K562 (cell line): Measurements from ENCODE around the gene OXNAD1. TPM values are rescaled to one million over a fixed set of nuclear protein-coding genes. Genes with fewer than 3 reads are reported as not detected.

ENCODE experiments used
- ATAC-seq: fragments of 200-7000 bp; cut with Tn5 transposase; 3 replicates; pipeline ENCODE4 v1.9.1; 2020; ENCODE audit warnings: moderate library complexity
- BruUV-seq: library from RNA; stranded (reverse); fragments of 400-500 nt; replicated peaks from 2 replicates; lab custom pipeline; 2021; lab: Mats Ljungman, UMichigan
- CTCF ChIA-PET: fragments of 300-600 bp; formaldehyde crosslinking; extraction: SDS; loops from one replicate; lab custom pipeline; 2021; ENCODE audit warnings: low intra/inter-chr PET ratio; lab: Yijun Ruan, JAX
- POLR2A ChIA-PET: fragments of 300-600, 350-650 bp; sonication (Branson Sonifier 250); formaldehyde crosslinking; extraction: SDS; loops from one replicate; lab custom pipeline; 2021; ENCODE audit warnings: antibody characterized with exemption, inconsistent platforms; lab: Yijun Ruan, JAX
- DNase-seq, 4 experiments: peaks; one replicate each; pipeline versions ENCODE4 v3.0.0 to v3.0.0-alpha.2; 2011 to 2018; ENCODE audit warnings: low spot score in 3 of 4, mixed read lengths in 3 of 4; ENCODE audit errors: extremely low read depth in 1 of 4
- FAIRE-seq: peaks from 2 replicates; lab custom pipeline; 2011; peaks lifted over from hg19 to GRCh38; lab: Jason Lieb, UNC
- H2AFZ ChIP-seq: 2 replicates; pipeline ENCODE4 v1.6.0; 2011; ENCODE audit warnings: low read depth, low read length, control low read depth, inconsistent platforms
- H3K27ac ChIP-seq: fragments of 200-600 bp; 3 replicates; pipeline ENCODE4 v1.8.0; 2011; ENCODE audit warnings: low read depth, mild to moderate bottlenecking, control low read depth, inconsistent platforms, low read length, moderate library complexity, mixed read lengths; ENCODE audit errors: extremely low read depth
- H3K27me3 ChIP-seq, 2 experiments: fragments of 300-600 bp in 1 of 2; 2 replicates in 1 of 2; 3 replicates in 1 of 2; pipeline versions ENCODE4 v1.6.0 to v1.8.0; 2011; ENCODE audit warnings: inconsistent platforms in 2 of 2, low read length in 2 of 2, mild to moderate bottlenecking in 1 of 2, mixed read lengths in 1 of 2, moderate library complexity in 1 of 2; ENCODE audit not compliant: control insufficient read depth in 2 of 2, insufficient read depth in 2 of 2
- H3K36me3 ChIP-seq: fragments of 300-600 bp; 3 replicates; pipeline ENCODE4 v1.8.0; 2011; ENCODE audit warnings: mild to moderate bottlenecking, low read length, inconsistent platforms; ENCODE audit not compliant: control insufficient read depth, insufficient read depth
- H3K4me1 ChIP-seq, 2 experiments: fragments of 200-600 bp in 1 of 2; replicated peaks in 1 of 2; 2 replicates in 1 of 2; 3 replicates in 1 of 2; pipeline versions ENCODE4 v1.5.1 to v1.8.0; 2011; ENCODE audit warnings: inconsistent platforms in 2 of 2, low read length in 2 of 2, mild to moderate bottlenecking in 1 of 2, mixed read lengths in 1 of 2, moderate library complexity in 1 of 2; ENCODE audit not compliant: control insufficient read depth in 2 of 2, insufficient read depth in 2 of 2
- H3K4me2 ChIP-seq: 2 replicates; pipeline ENCODE4 v1.6.1; 2011; ENCODE audit warnings: low read length, control low read depth, inconsistent platforms, mixed read lengths; ENCODE audit not compliant: insufficient read depth
- H3K4me3 ChIP-seq: fragments of 200-600 bp; sonication (generic), shearing (Covaris generic); 2 replicates; pipeline ENCODE4 v1.5.1; 2016; ENCODE audit warnings: control low read depth, inconsistent platforms
- H3K79me2 ChIP-seq: fragments of 200-600 bp; 3 replicates; pipeline ENCODE4 v1.8.0; 2011; ENCODE audit warnings: low read length, inconsistent platforms; ENCODE audit not compliant: control insufficient read depth, insufficient read depth
- H3K9ac ChIP-seq, 2 experiments: 2 replicates each; pipeline versions ENCODE4 v1.6.0 to v1.6.1; 2011; ENCODE audit warnings: low read depth in 2 of 2, low read length in 2 of 2, control low read depth in 1 of 2, inconsistent platforms in 1 of 2, mild to moderate bottlenecking in 1 of 2, mixed read lengths in 1 of 2; ENCODE audit not compliant: insufficient read depth in 1 of 2
- H3K9me1 ChIP-seq: one replicate; pipeline ENCODE4 v1.6.0; 2011; ENCODE audit warnings: inconsistent platforms, mild to moderate bottlenecking, low read length, moderate library complexity; ENCODE audit not compliant: control insufficient read depth, insufficient read depth
- H3K9me3 ChIP-seq: replicated peaks from 2 replicates; pipeline ENCODE4 v1.5.1; 2011; ENCODE audit warnings: low read depth, low read length, inconsistent platforms; ENCODE audit not compliant: control insufficient read depth, insufficient read depth
- H4K20me1 ChIP-seq: replicated peaks from 2 replicates; pipeline ENCODE4 v1.6.1; 2011; ENCODE audit warnings: low read length, inconsistent platforms, mixed read lengths; ENCODE audit not compliant: control insufficient read depth, insufficient read depth
- BCOR ChIP-seq: fragments of 450-650 bp; IDR thresholded peaks from 2 replicates; pipeline ENCODE4 v1.6.1; 2016
- DDX20 ChIP-seq: fragments of 450-650 bp; IDR thresholded peaks from 2 replicates; pipeline ENCODE4 v1.6.1; 2016; ENCODE audit warnings: missing genetic modification characterization, low read depth, mild to moderate bottlenecking, missing compliant biosample characterization, moderate library complexity
- ELK1 ChIP-seq: sonication (generic); formaldehyde crosslinking; IDR thresholded peaks from 2 replicates; pipeline ENCODE4 v1.8.1; 2022; ENCODE audit warnings: missing genetic modification reagents
- ESRRA ChIP-seq: fragments of 450-650 bp; IDR thresholded peaks from 2 replicates; pipeline ENCODE4 v1.6.1; 2014; ENCODE audit warnings: low read depth, mild to moderate bottlenecking, moderate library complexity, borderline replicate concordance
- GABPA ChIP-seq: fragments of 200-800 bp; sonication (Bioruptor generic); conservative IDR thresholded peaks from 2 replicates; pipeline ENCODE4 v1.6.1; 2016; ENCODE audit warnings: low read depth, missing genetic modification characterization, missing compliant biosample characterization
- GATAD2B ChIP-seq: fragments of 450-650 bp; IDR thresholded peaks from 2 replicates; pipeline ENCODE4 v1.6.1; 2017; ENCODE audit warnings: mild to moderate bottlenecking, borderline replicate concordance
- LCOR ChIP-seq: sonication (generic); formaldehyde crosslinking; IDR thresholded peaks from 2 replicates; pipeline ENCODE4 v1.8.0; 2022; ENCODE audit warnings: mild to moderate bottlenecking, missing genetic modification reagents
- MAX ChIP-seq: sonication (generic); formaldehyde crosslinking; IDR thresholded peaks from 2 replicates; pipeline ENCODE4 v1.9.0; 2022; ENCODE audit warnings: mild to moderate bottlenecking, missing genetic modification reagents
- MEF2A ChIP-seq: IDR thresholded peaks from 2 replicates; pipeline ENCODE4 v1.6.1; 2011; ENCODE audit warnings: low read depth, mild to moderate bottlenecking, low read length, moderate library complexity; ENCODE audit not compliant: control insufficient read depth
- SMAD4 ChIP-seq: fragments of 250-450 bp; sonication (Bioruptor Pico); conservative IDR thresholded peaks from 2 replicates; pipeline ENCODE4 v1.8.0; 2021; ENCODE audit warnings: inconsistent platforms, mild to moderate bottlenecking, moderate library complexity
- SPI1 ChIP-seq: IDR thresholded peaks from 2 replicates; pipeline ENCODE4 v1.6.1; 2011; ENCODE audit warnings: low read depth, low read length, control low read depth, borderline replicate concordance
- TEAD1 ChIP-seq, 2 experiments: fragments of 450-650 bp in 1 of 2; sonication (generic) in 1 of 2; formaldehyde crosslinking; IDR thresholded peaks; 2 replicates each; pipeline versions ENCODE4 v1.4.0 to v1.8.0; 2020 to 2022; ENCODE audit warnings: mild to moderate bottlenecking in 2 of 2, missing genetic modification reagents in 1 of 2
- TFAP4 ChIP-seq: sonication (generic); formaldehyde crosslinking; IDR thresholded peaks from 2 replicates; pipeline ENCODE4 v1.8.0; 2022; ENCODE audit warnings: missing genetic modification reagents, mild to moderate bottlenecking, moderate library complexity, borderline replicate concordance
- VEZF1 ChIP-seq: fragments of 200-800 bp; sonication (Bioruptor generic); IDR thresholded peaks from 2 replicates; pipeline ENCODE4 v1.6.1; 2017; ENCODE audit warnings: missing genetic modification characterization, missing compliant biosample characterization
- YBX1 ChIP-seq: fragments of 450-650 bp; IDR thresholded peaks from 2 replicates; pipeline ENCODE4 v1.7.1; 2016; ENCODE audit warnings: mild to moderate bottlenecking
- ZBED1 ChIP-seq: IDR thresholded peaks from 2 replicates; pipeline ENCODE4 v1.6.1; 2014
- ZC3H4 ChIP-seq: sonication (generic); formaldehyde crosslinking; IDR thresholded peaks from 2 replicates; pipeline ENCODE4 v1.9.0; 2021; ENCODE audit warnings: missing genetic modification reagents, borderline replicate concordance
- ZNF134 ChIP-seq: fragments of 250-450 bp; sonication (Bioruptor Pico); conservative IDR thresholded peaks from 2 replicates; pipeline ENCODE4 v1.4.0; 2020
- ZNF511 ChIP-seq: sonication (generic); formaldehyde crosslinking; IDR thresholded peaks from 2 replicates; pipeline ENCODE4 v1.8.0; 2022; ENCODE audit warnings: mild to moderate bottlenecking, missing genetic modification reagents
- WGBS: fragments of 100-300 bp; shearing (Covaris generic); methylation state at CpG from one replicate; pipeline ENCODE4 v1.1.6; 2016; ENCODE audit warnings: low coverage, mixed read lengths; ENCODE audit not compliant: insufficient coverage; ENCODE audit errors: missing lambda C conversion rate; 5-methylcytosine and 5-hydroxymethylcytosine counted together
- in situ Hi-C: fragments of 300-500 bp; cut with MboI; formaldehyde crosslinking; loops from 4 replicates; pipeline ENCODE4 v1.15.0; 2018; ENCODE audit warnings: inconsistent platforms, mixed read lengths
- intact Hi-C: fragments of 100-400 bp; cut with micrococcal nuclease; formaldehyde crosslinking; loops from 2 replicates; pipeline ENCODE4 v1.14.2; 2022
- polyA plus RNA-seq, 8 experiments: library from polyadenylated mRNA; depleted of rRNA in 4 of 8; stranded (reverse) in 5 of 8; unstranded in 3 of 8; fragments of >200 nt; fragmentation: Nextera tagmentation in 2 of 8; fragmentation: Illumina TruSeq in 1 of 8; extraction: Ambion mirVana in 2 of 8; extraction: Trizol in 1 of 8; gene quantifications; 2 replicates each; pipeline versions ENCODE4 v1.2.1 to v1.2.3, GENCODE V29; 2011 to 2014; ENCODE audit warnings: inconsistent platforms in 1 of 8, missing spikeins in 1 of 8
- total RNA-seq, 7 experiments: library from RNA; depleted of rRNA in 6 of 7; stranded (reverse); fragments of >200 nt in 6 of 7; fragmentation: Illumina TruSeq in 2 of 7; extraction: Trizol in 2 of 7; gene quantifications; 2 replicates each; pipeline versions ENCODE4 v1.2.1 to v1.2.3, GENCODE V29; 2011 to 2021; ENCODE audit warnings: low replicate concordance in 1 of 7

Gene OXNAD1
- total and polyA plus RNA-seq, 9 of the 15 experiments (the other 6 are each of a cell fraction or from before 2014, with no cell fraction given) = 12.8 to 44.4 (median 41.1) TPM

GRCh38 chr3:16319723-16320122 is 54.7 kb downstream of the OXNAD1 start (continued):
- TF ChIP-seq LCOR (CRISPR knock-in tag) (peak; percentile 63; the same call in 1 of the 2 replicates), MAX (CRISPR knock-in tag) (0 out of 2 replicates have a peak, but pooled peaks have one; percentile 3), TFAP4 (CRISPR knock-in tag) (0 out of 2 replicates have a peak, but pooled peaks have one; percentile 15), GATAD2B (no peak)

GRCh38 chr3:16320711-16321110 is 55.7 kb downstream of the OXNAD1 start:
- CTCF ChIA-PET = interaction anchor here (2.2 to 3.0 kb wide), 2 partner anchors 30 to 53 kb away, joined by 13 to 24 read pairs; no protein-coding TSS in a partner anchor
- no TSS peak for BruUV-seq
- no peak overlapping the region for H3K4me2 ChIP-seq
- no peaks in the 10 kb centered on the region for H3K9me1 ChIP-seq
- H3K27ac ChIP-seq = no peak overlapping the region
- H3K4me1 ChIP-seq = peaks cover 0 to 12% of the 10 kb centered on the region in 2 experiments; a peak in 2 of 5 replicates
- WGBS = 89% methylated on average over 3 of the region's 3 CpGs
- no peak overlapping the region for H3K9ac ChIP-seq
- no peaks in the 10 kb centered on the region for H3K79me2 ChIP-seq
- FAIRE-seq (no peak), DNase-seq (no peak), ATAC-seq (no peak)
- in situ Hi-C loops (no loop called here), intact Hi-C loops (no loop called here)
- POLR2A ChIA-PET = interaction anchor here (0.6 to 0.9 kb wide), 3 partner anchors 9 to 88 kb away, joined by 4 read pairs; no protein-coding TSS in a partner anchor
- peaks cover 78% of the 10 kb centered on the region for H3K36me3 ChIP-seq
- H3K4me3 ChIP-seq = no peak overlapping the region
- no peaks in the 10 kb centered on the region for H3K9me3 ChIP-seq
- H4K20me1 ChIP-seq = no peaks in the 10 kb centered on the region
- H2AFZ ChIP-seq = no peak overlapping the region
- TF ChIP-seq TEAD1 (CRISPR knock-in tag; IDR thresholded peaks at IDR 0.05) (no peak), ESRRA (no peak), BCOR (no peak), ZBED1 (no peak), MEF2A (no peak), ZNF134 (CRISPR knock-in tag) (no peak), GABPA (tag) (no peak), DDX20 (tag) (no peak), ELK1 (no peak), ZC3H4 (CRISPR knock-in tag) (no peak), VEZF1 (CRISPR knock-in tag) (no peak), SMAD4 (no peak), SPI1 (no peak), ZNF511 (CRISPR knock-in tag) (no peak), YBX1 (no peak)
- no peaks in the 10 kb centered on the region for H3K27me3 ChIP-seq
